GM10266 (cell line): Measurements from ENCODE around the gene RUSF1.
"Not testable (repeated sequence)": the region's sequence is repeated elsewhere in the genome, so short reads cannot be mapped to it uniquely, and the experiment has no call there.

Experiments
- DNase-seq: peaks from one replicate; pipeline ENCODE4 v3.0.0; 2012; ENCODE audit errors: extremely low spot score
- TF ChIP-seq, protein P1 (sequence below): IDR thresholded peaks from 2 replicates; pipeline ENCODE4 v1.5.1; 2012; ENCODE audit warnings: mild to moderate bottlenecking, low read depth; ENCODE audit not compliant: control insufficient read depth, insufficient read depth; ENCODE audit errors: missing control alignments

Gene RUSF1

DNA sequence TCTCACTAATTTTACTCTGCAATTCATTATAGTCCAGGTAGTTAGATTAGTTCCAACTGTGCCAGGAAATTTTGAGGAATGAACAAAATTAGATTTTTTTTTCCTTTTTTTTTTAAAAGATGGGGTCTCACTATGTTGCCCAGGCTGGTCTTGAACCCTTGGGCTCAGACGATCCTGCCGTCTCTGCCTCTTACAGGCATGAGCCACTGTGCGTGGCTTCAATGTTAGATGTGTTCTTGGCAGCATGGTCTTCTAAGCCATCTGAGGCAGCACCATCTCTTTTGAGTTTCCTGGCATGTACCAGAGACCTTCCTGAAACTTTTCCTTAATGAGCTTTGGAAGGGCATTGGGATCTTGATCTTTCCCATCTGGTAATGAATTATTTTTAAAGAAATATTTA, 16.9 kb upstream of the RUSF1 start:
- TF ChIP-seq, protein P1, sequence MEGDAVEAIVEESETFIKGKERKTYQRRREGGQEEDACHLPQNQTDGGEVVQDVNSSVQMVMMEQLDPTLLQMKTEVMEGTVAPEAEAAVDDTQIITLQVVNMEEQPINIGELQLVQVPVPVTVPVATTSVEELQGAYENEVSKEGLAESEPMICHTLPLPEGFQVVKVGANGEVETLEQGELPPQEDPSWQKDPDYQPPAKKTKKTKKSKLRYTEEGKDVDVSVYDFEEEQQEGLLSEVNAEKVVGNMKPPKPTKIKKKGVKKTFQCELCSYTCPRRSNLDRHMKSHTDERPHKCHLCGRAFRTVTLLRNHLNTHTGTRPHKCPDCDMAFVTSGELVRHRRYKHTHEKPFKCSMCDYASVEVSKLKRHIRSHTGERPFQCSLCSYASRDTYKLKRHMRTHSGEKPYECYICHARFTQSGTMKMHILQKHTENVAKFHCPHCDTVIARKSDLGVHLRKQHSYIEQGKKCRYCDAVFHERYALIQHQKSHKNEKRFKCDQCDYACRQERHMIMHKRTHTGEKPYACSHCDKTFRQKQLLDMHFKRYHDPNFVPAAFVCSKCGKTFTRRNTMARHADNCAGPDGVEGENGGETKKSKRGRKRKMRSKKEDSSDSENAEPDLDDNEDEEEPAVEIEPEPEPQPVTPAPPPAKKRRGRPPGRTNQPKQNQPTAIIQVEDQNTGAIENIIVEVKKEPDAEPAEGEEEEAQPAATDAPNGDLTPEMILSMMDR: no peak
- DNase-seq: no peak

GRCh38 chr16:31523768-31524167, 15.6 kb upstream of the RUSF1 start:
- DNase-seq: not testable (repeated sequence)

DNA sequence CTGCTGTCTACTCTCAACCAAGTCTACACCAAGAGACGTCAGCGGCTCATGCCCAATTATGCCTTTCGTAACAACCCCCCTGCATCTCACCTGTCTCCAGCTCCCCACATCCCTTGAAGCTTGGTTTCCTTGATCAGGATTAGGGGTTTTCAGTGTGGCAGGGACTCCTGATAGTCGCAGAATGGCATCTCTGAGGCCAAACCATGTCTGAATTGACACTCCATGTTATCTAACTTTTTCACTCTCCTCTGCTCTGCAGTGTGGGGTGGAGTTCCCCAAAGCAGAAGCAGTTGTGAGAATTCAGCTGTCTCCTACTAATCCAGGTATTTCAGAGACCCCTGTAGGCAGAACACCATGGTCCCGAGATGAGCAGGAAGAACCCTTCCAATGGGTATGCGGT, 13.9 kb upstream of the RUSF1 start:
- TF ChIP-seq, protein P1: no peak
- no peak for DNase-seq

DNA sequence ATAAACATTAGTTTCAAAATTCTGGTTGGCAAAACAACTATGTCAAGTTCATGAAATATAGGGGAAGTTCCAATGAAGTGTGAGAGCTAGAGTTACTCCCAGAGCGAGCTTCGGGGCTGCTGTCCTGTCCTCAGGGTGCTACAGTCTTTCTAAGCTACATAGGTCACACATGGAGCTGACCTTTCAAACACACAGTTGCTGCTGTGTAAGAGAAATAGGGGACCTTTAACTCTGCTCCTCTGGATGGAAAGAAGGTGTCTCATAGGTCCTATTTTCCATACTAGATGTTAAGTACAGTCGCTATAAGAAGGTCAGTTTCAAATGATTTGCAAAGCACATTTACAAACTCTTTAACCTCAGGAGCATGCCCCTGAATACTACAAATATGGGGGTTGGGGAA, 13.2 kb upstream of the RUSF1 start:
- TF ChIP-seq, protein P1: no peak
- DNase-seq: no peak

- DNase-seq: no peak
- TF ChIP-seq, protein P1: no peak
Measured at GRCh38 chr16:31519759-31520431, 11.7 kb upstream of the RUSF1 start.

DNA sequence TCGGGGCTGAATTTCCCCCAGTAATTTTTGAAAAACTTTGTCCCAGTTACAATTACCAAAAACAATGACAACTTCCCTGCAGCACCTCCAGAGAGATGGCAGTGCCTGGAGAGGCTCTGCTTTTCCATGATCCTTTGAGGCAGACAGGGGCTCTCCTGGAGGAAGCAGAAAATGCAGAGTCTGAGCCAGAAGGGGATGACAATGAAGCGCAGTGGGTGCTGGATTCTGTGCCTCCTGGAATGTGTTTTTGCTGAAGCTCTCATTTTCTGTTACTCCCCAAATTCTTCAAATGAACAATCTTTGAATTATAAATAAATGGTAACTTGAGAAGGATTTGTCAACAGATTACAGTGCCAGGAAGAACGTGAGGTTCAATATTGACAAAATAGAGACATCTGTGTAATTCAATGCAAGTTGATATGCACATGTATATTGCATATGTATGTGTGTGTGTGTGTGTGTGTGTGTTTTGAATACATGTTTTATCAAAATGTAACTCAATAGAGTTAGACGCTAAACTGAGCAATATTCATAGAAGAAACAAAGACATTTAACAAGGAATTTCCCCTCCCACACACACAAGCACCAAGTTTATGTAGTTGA, 9.7 kb upstream of the RUSF1 start:
- DNase-seq: no peak
- TF ChIP-seq, protein P1: no peak

DNA sequence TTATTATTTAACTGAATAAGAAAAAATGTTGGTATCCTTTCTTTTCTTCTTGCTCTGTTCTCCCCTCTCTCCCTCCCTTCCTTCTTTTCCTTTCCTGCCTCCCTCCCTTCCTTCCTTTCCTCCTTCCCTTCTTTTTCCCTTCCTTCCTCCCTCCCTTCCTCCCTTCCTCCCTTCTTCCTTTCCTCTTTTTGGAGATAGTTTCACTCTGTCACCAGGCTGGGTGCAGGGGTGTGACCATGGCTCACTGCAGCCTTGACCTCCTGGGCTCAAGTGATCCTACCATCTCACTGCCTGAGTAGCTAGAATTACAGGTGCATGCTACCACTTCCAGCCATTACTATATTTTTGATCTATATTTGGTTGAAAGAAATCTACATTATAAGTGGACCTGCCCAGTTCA, 5.7 kb upstream of the RUSF1 start:
- TF ChIP-seq, protein P1: no peak
- DNase-seq: no peak
